ENCODE results near the gene WDR38. TPM values are rescaled to one million over a fixed set of nuclear protein-coding genes. Genes with fewer than 3 reads are reported as not detected.

The WDR38 gene
- polyA plus RNA-seq, 1 of the 3 experiments (the other 2 are of a cell fraction), result not detected

DNA sequence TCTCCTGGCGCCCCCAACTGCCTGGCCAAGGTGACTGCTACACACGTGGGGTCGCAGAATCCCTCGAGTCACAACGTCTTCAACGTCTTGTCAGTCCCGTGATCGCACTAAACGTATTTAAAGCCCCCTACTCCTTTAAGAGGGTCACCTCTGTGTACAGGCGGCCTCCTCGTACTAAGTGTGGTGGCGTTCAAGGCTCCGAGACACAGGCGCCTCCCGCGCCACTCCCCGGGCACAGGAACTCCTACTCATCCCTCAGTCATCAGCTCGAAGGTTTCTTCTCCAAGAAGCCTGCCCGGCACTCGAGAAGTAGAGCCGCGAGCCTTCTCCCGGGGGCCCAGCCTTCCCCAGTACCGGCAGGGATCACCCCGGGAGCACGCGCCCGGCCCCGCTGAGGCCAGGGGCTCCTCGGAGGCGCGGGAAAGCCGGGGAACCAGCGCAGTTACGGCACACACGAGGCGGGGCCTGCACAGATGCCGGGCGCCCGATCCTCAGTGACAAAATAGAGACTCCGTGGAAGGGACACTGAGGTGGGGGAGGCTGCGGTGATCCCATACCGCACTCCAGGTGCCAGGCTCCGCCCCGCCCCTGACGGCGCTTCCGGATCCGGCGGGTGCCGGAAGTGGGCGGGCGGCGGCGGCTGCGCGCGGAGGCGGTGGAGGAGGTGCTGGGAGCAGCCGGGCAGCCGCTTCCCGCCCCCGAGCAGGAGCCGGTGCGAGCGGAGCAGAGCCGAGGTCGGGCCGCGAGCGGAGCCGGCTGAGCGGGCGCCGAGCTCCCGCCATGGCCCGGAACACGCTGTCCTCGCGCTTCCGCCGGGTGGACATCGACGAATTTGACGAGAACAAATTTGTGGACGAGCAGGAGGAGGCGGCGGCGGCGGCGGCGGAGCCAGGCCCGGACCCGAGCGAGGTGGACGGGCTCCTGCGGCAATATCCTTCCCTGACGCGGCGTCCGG, 15.5 kb downstream of the WDR38 start (continued):
- TF ChIP-seq POLR2AphosphoS5 (IDR thresholded peaks at IDR 0.05; ENCODE audit: low read depth, low read length), result peak; percentile 93
- TF ChIP-seq, protein P1, sequence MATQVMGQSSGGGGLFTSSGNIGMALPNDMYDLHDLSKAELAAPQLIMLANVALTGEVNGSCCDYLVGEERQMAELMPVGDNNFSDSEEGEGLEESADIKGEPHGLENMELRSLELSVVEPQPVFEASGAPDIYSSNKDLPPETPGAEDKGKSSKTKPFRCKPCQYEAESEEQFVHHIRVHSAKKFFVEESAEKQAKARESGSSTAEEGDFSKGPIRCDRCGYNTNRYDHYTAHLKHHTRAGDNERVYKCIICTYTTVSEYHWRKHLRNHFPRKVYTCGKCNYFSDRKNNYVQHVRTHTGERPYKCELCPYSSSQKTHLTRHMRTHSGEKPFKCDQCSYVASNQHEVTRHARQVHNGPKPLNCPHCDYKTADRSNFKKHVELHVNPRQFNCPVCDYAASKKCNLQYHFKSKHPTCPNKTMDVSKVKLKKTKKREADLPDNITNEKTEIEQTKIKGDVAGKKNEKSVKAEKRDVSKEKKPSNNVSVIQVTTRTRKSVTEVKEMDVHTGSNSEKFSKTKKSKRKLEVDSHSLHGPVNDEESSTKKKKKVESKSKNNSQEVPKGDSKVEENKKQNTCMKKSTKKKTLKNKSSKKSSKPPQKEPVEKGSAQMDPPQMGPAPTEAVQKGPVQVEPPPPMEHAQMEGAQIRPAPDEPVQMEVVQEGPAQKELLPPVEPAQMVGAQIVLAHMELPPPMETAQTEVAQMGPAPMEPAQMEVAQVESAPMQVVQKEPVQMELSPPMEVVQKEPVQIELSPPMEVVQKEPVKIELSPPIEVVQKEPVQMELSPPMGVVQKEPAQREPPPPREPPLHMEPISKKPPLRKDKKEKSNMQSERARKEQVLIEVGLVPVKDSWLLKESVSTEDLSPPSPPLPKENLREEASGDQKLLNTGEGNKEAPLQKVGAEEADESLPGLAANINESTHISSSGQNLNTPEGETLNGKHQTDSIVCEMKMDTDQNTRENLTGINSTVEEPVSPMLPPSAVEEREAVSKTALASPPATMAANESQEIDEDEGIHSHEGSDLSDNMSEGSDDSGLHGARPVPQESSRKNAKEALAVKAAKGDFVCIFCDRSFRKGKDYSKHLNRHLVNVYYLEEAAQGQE (IDR thresholded peaks at IDR 0.05; ENCODE audit: low read depth, low read length), result 0 out of 2 replicates have a peak, but pooled peaks have one; percentile 23
- TF ChIP-seq SMC3 (IDR thresholded peaks at IDR 0.05; ENCODE audit: low read depth, low read length), result no peak
- TF ChIP-seq MXI1 (IDR thresholded peaks at IDR 0.05; ENCODE audit: low read depth, low read length), result peak; percentile 96
- TF ChIP-seq, protein P2, sequence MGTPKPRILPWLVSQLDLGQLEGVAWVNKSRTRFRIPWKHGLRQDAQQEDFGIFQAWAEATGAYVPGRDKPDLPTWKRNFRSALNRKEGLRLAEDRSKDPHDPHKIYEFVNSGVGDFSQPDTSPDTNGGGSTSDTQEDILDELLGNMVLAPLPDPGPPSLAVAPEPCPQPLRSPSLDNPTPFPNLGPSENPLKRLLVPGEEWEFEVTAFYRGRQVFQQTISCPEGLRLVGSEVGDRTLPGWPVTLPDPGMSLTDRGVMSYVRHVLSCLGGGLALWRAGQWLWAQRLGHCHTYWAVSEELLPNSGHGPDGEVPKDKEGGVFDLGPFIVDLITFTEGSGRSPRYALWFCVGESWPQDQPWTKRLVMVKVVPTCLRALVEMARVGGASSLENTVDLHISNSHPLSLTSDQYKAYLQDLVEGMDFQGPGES (IDR thresholded peaks at IDR 0.05; ENCODE audit: low read depth, low read length), result no peak
- 0 out of 2 replicates have a peak, but pooled peaks have one; percentile 73 for TF ChIP-seq SIN3A (IDR thresholded peaks at IDR 0.05; ENCODE audit: borderline replicate concordance, low read depth, low read length)
- TF ChIP-seq RAD21 (IDR thresholded peaks at IDR 0.05; ENCODE audit: low read length), result no peak; the same call in 1 of the 2 replicates

DNA sequence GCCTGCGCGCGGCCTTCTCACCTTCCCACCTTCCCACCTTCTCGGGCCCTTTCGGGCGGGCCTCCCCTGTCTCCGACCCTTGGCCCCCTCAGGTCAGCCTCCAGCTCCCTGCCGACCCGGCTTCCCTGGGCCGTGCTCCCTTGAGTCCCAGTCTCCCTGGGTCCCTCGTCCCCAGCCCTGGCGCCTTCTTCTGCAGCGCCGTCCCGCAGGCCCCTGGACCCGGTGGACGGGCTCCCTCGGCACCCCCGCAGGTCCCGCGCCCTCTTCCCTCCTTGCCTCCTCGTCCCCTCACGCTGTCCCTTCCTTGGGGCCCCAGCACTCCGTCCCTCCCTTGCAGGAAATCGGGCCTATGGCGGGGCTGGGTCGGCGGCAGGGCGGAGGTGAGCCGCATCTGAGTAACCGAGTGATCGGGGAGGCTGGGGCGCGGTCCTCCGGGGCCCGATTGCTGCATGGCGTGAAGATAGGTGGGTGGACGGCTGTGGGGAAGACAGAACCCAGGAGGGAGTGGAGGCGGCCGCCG, 16.3 kb downstream of the WDR38 start:
- 2% methylated on average over 36 of the region's 41 CpGs for WGBS (ENCODE audit: low lambda C conversion rate)
- Histone ChIP-seq H3K79me2 (ENCODE audit: insufficient read depth) (peaks cover 76% of the 10 kb centered on the region), H2AFZ (ENCODE audit: low read depth) (no peak overlapping the region), H3K9me2 (no peaks in the 10 kb centered on the region), H3K27ac (ENCODE audit: low read depth in 2 of 2, low read length in 1 of 2) (peak overlapping the region; percentile 72 to 90; a peak in 3 of 4 replicates), H3K4me3 (ENCODE audit: low read depth in 2 of 2, low read length in 1 of 2) (peak overlapping the region; percentile 85 to 94), H3K9ac (peak overlapping the region; percentile 90), H4K20me1 (ENCODE audit: insufficient read depth) (peaks cover 40% of the 10 kb centered on the region), H3K36me3 (replicated peaks in 1 of 2; ENCODE audit: control insufficient read depth in 1 of 2, insufficient read depth in 2 of 2, low read length in 1 of 2) (peaks cover 12 to 20% of the 10 kb centered on the region in 2 experiments), H3K27me3 (ENCODE audit: insufficient read depth) (no peaks in the 10 kb centered on the region), H3K4me1 (ENCODE audit: control insufficient read depth in 1 of 2, insufficient read depth in 2 of 2, low read depth in 1 of 2, low read length in 1 of 2) (peaks cover 8 to 24% of the 10 kb centered on the region in 2 experiments; a peak in 3 of 4 replicates), H3K9me3 (no peaks in the 10 kb centered on the region), H3K4me2 (peak overlapping the region; percentile 87), H3F3A (replicated peaks; ENCODE audit: insufficient read depth) (peaks cover 3% of the 10 kb centered on the region)
- POLR2A ChIA-PET, result interaction anchor here (1.0 kb wide), 1 partner anchor 274 kb away, joined by 3 read pairs; the partner anchor contains the start of gene SCAI
- peak; percentile 68 for DNase-seq
- CTCF ChIA-PET, result interaction anchor here (0.7 to 2.0 kb wide), 6 partner anchors 8 to 274 kb away, joined by 3 to 9 read pairs (median 4); partner anchors contain the start of genes SCAI and WDR38
- no peak for TF ChIP-seq FOXJ3 (CRISPR knock-in tag; IDR thresholded peaks at IDR 0.05)
- TF ChIP-seq, protein P1 (IDR thresholded peaks at IDR 0.05; ENCODE audit: low read depth, low read length), result no peak
- TF ChIP-seq MXI1 (IDR thresholded peaks at IDR 0.05; ENCODE audit: low read depth, low read length), result no peak
- TF ChIP-seq ELF1 (IDR thresholded peaks at IDR 0.05), result no peak
- TF ChIP-seq RAD21 (IDR thresholded peaks at IDR 0.05; ENCODE audit: low read length), result no peak
- TF ChIP-seq NRF1 (IDR thresholded peaks at IDR 0.05; ENCODE audit: low read depth, low read length), result no peak
- no peak for TF ChIP-seq RXRA (IDR thresholded peaks at IDR 0.05; ENCODE audit: borderline replicate concordance, low read depth)
- TF ChIP-seq, protein P3, sequence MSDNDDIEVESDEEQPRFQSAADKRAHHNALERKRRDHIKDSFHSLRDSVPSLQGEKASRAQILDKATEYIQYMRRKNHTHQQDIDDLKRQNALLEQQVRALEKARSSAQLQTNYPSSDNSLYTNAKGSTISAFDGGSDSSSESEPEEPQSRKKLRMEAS (IDR thresholded peaks at IDR 0.05; ENCODE audit: low read depth), result no peak
- TF ChIP-seq, protein P4, sequence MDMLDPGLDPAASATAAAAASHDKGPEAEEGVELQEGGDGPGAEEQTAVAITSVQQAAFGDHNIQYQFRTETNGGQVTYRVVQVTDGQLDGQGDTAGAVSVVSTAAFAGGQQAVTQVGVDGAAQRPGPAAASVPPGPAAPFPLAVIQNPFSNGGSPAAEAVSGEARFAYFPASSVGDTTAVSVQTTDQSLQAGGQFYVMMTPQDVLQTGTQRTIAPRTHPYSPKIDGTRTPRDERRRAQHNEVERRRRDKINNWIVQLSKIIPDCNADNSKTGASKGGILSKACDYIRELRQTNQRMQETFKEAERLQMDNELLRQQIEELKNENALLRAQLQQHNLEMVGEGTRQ (IDR thresholded peaks at IDR 0.05; ENCODE audit: borderline replicate concordance, low read depth, low read length), result no peak
- TF ChIP-seq, protein P2 (IDR thresholded peaks at IDR 0.05; ENCODE audit: low read depth, low read length), result no peak
- TF ChIP-seq YY1 (IDR thresholded peaks at IDR 0.05; ENCODE audit: low read depth), result no peak
- no peak for TF ChIP-seq TEAD4 (IDR thresholded peaks at IDR 0.05; ENCODE audit: borderline replicate concordance, insufficient read depth)
- TF ChIP-seq FOXM1 (IDR thresholded peaks at IDR 0.05; ENCODE audit: low read depth), result no peak
